KMS-11 (cell line): ENCODE data around the gene CARM1.

Source experiments
- H2AFZ ChIP-seq: fragments of 200-600 bp; sonication (generic); 2 replicates; pipeline ENCODE4 v1.6.1; 2016; ENCODE audit warnings: antibody characterized with exemption, mixed run types, low read depth
- H3K27ac ChIP-seq: fragments of 200-600 bp; sonication (generic); 2 replicates; pipeline ENCODE4 v1.6.1; 2016; ENCODE audit warnings: mild to moderate bottlenecking, mixed run types
- H3K27me3 ChIP-seq: fragments of 200-600 bp; sonication (generic); 2 replicates; pipeline ENCODE4 v1.6.1; 2017; ENCODE audit warnings: mild to moderate bottlenecking, low read depth, mixed run types, moderate library complexity; ENCODE audit not compliant: insufficient read depth
- H3K36me3 ChIP-seq: fragments of 200-600 bp; sonication (generic); 2 replicates; pipeline ENCODE4 v1.6.1; 2017; ENCODE audit warnings: mild to moderate bottlenecking, mixed run types; ENCODE audit not compliant: insufficient read depth
- H3K4me1 ChIP-seq: fragments of 200-600 bp; sonication (generic); 2 replicates; pipeline ENCODE4 v1.6.1; 2016; ENCODE audit warnings: mild to moderate bottlenecking, low read depth, mixed run types; ENCODE audit not compliant: poor library complexity, severe bottlenecking
- H3K4me2 ChIP-seq: fragments of 200-600 bp; sonication (generic); 2 replicates; pipeline ENCODE4 v1.7.0; 2016; ENCODE audit warnings: mild to moderate bottlenecking, mixed run types
- H3K4me3 ChIP-seq: fragments of 200-600 bp; sonication (generic); IDR thresholded peaks from 2 replicates; pipeline ENCODE4 v1.6.1; 2017; ENCODE audit warnings: low read depth, low read length, mixed read lengths; ENCODE audit not compliant: insufficient read depth
- H3K79me2 ChIP-seq: fragments of 200-600 bp; sonication (generic); 2 replicates; pipeline ENCODE4 v1.6.1; 2016; ENCODE audit warnings: low read depth, mixed run types; ENCODE audit not compliant: insufficient read depth
- H3K9ac ChIP-seq: fragments of 200-600 bp; sonication (generic); 2 replicates; pipeline ENCODE4 v1.6.1; 2016; ENCODE audit warnings: mild to moderate bottlenecking, mixed run types
- H4K20me1 ChIP-seq: fragments of 200-600 bp; sonication (generic); 2 replicates; pipeline ENCODE4 v1.6.1; 2016; ENCODE audit warnings: mild to moderate bottlenecking, mixed run types; ENCODE audit not compliant: insufficient read depth
- TF ChIP-seq, protein P1 (sequence below): fragments of 200-600 bp; sonication (generic); conservative IDR thresholded peaks from 2 replicates; pipeline ENCODE4 v1.6.1; 2017; ENCODE audit warnings: low read depth, mild to moderate bottlenecking, antibody characterized with exemption, low read length, moderate library complexity, mixed read lengths

The CARM1 gene

GRCh38 chr19:10907925-10908324, 36.6 kb downstream of the CARM1 start:
- H3K4me2 ChIP-seq, result no peak overlapping the region
- no peaks in the 10 kb centered on the region for H3K4me1 ChIP-seq
- no peaks in the 10 kb centered on the region for H3K36me3 ChIP-seq
- H3K27ac ChIP-seq, result no peak overlapping the region
- TF ChIP-seq, protein P1, sequence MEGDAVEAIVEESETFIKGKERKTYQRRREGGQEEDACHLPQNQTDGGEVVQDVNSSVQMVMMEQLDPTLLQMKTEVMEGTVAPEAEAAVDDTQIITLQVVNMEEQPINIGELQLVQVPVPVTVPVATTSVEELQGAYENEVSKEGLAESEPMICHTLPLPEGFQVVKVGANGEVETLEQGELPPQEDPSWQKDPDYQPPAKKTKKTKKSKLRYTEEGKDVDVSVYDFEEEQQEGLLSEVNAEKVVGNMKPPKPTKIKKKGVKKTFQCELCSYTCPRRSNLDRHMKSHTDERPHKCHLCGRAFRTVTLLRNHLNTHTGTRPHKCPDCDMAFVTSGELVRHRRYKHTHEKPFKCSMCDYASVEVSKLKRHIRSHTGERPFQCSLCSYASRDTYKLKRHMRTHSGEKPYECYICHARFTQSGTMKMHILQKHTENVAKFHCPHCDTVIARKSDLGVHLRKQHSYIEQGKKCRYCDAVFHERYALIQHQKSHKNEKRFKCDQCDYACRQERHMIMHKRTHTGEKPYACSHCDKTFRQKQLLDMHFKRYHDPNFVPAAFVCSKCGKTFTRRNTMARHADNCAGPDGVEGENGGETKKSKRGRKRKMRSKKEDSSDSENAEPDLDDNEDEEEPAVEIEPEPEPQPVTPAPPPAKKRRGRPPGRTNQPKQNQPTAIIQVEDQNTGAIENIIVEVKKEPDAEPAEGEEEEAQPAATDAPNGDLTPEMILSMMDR, result no peak
- no peaks in the 10 kb centered on the region for H4K20me1 ChIP-seq
- H3K27me3 ChIP-seq, result no peaks in the 10 kb centered on the region
- H3K9ac ChIP-seq, result no peak overlapping the region
- 0 out of 2 replicates have a peak, but pooled peaks cover 4% of the 10 kb centered on the region for H3K79me2 ChIP-seq
- no peak overlapping the region for H3K4me3 ChIP-seq
- no peak overlapping the region for H2AFZ ChIP-seq

- TF ChIP-seq, protein P1, result no peak
- H4K20me1 ChIP-seq, result no peaks in the 10 kb centered on the region
- no peak overlapping the region for H3K4me3 ChIP-seq
- no peaks in the 10 kb centered on the region for H3K27me3 ChIP-seq
- no peak overlapping the region for H3K4me2 ChIP-seq
- H3K36me3 ChIP-seq, result no peaks in the 10 kb centered on the region
- H3K4me1 ChIP-seq, result no peaks in the 10 kb centered on the region
- H2AFZ ChIP-seq, result no peak overlapping the region
- H3K9ac ChIP-seq, result no peak overlapping the region
- H3K79me2 ChIP-seq, result 0 out of 2 replicates have a peak, but pooled peaks cover 4% of the 10 kb centered on the region
- H3K27ac ChIP-seq, result no peak overlapping the region
Observed at GRCh38 chr19:10908380-10908960, 37.1 kb downstream of the CARM1 start.

GRCh38 chr19:10911579-10912363, 40.4 kb downstream of the CARM1 start:
- H3K9ac ChIP-seq, result no peak overlapping the region
- H3K4me2 ChIP-seq, result no peak overlapping the region
- no peaks in the 10 kb centered on the region for H3K36me3 ChIP-seq
- H3K27ac ChIP-seq, result no peak overlapping the region
- H4K20me1 ChIP-seq, result no peaks in the 10 kb centered on the region
- H2AFZ ChIP-seq, result no peak overlapping the region
- no peak overlapping the region for H3K4me3 ChIP-seq
- no peaks in the 10 kb centered on the region for H3K4me1 ChIP-seq
- H3K27me3 ChIP-seq, result no peaks in the 10 kb centered on the region
- H3K79me2 ChIP-seq, result no peaks in the 10 kb centered on the region
- TF ChIP-seq, protein P1, result no peak

- H3K4me1 ChIP-seq, result no peaks in the 10 kb centered on the region
- no peak overlapping the region for H3K4me3 ChIP-seq
- no peaks in the 10 kb centered on the region for H3K27me3 ChIP-seq
- TF ChIP-seq, protein P1, result no peak
- H3K9ac ChIP-seq, result no peak overlapping the region
- no peaks in the 10 kb centered on the region for H3K36me3 ChIP-seq
- H3K27ac ChIP-seq, result no peak overlapping the region
- no peak overlapping the region for H2AFZ ChIP-seq
- H3K4me2 ChIP-seq, result no peak overlapping the region
- no peaks in the 10 kb centered on the region for H4K20me1 ChIP-seq
- H3K79me2 ChIP-seq, result no peaks in the 10 kb centered on the region
Observed at GRCh38 chr19:10912619-10913018, 41.3 kb downstream of the CARM1 start.
